H1 (cell line): ENCODE measurements around the gene STRIP2. TPM values are rescaled to one million over a fixed set of nuclear protein-coding genes. Genes with fewer than 3 reads are reported as not detected.

Source experiments
- CBX5 ChIP-seq: fragments of 300-800, 300-1000 bp; sonication (generic); IDR thresholded peaks from 2 replicates; pipeline ENCODE4 v1.7.1; 2016; ENCODE audit warnings: antibody characterized with exemption, low read length, low read depth
- SRF ChIP-seq: IDR thresholded peaks from 2 replicates; pipeline ENCODE4 v1.6.1; 2011; ENCODE audit warnings: mild to moderate bottlenecking, low read depth, low read length, moderate library complexity
- ZNF274 ChIP-seq: IDR thresholded peaks from 2 replicates; pipeline ENCODE4 v1.7.0; 2012; ENCODE audit warnings: low read length, borderline replicate concordance; ENCODE audit errors: extremely low read depth
- polyA plus RNA-seq, 7 experiments: library from polyadenylated mRNA; depleted of rRNA in 3 of 7; stranded (reverse) in 5 of 7; unstranded in 2 of 7; fragments of >200 nt in 5 of 7; fragments of 200-250 nt in 2 of 7; gene quantifications; 1 replicate in 5 of 7; 2 replicates in 1 of 7; 4 replicates in 1 of 7; pipeline versions ENCODE4 v1.2.1 to v1.2.3, GENCODE V29; 2011 to 2013; ENCODE audit warnings: missing spikeins in 2 of 7, mixed read lengths in 2 of 7
- total RNA-seq: library from RNA; stranded (reverse); fragmentation: NEBNext Ultra II Directional; extraction: Animal tissue kit (Norgen Biotek cat#: 25700); gene quantifications from 2 replicates; pipeline ENCODE4 v1.2.1, GENCODE V29; 2021

The STRIP2 gene
- total and polyA plus RNA-seq, 2 of the 8 experiments (the other 6 are each of a cell fraction or from before 2014, with no cell fraction given), result 5.3 to 8.2 TPM

DNA sequence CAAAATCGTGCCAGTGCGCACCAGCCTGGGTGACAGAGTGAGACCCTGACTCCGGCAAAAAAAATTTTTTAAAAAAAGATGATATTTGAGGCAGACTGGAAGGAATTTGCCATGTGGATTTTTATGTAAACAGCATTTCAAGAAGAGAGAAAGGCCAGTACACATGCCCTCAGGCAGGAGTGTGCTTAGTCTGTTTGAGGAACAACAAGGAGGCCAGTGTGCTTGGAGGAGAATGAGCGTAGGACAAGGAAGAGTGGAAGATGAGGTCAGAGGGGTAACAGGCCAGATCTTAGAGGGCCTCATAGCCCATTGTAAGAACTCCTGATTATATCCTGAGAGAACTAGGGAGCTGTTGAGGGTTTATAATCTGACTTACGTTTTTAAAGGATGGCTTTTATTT is 17.2 kb upstream of the STRIP2 start (continued):
- TF ChIP-seq CBX5, result no peak
- TF ChIP-seq SRF, result no peak
- no peak for TF ChIP-seq ZNF274
